Psoas muscle (tissue), 8 donors: ENCODE measurements around the gene RABEP1. TPM values are rescaled to one million over a fixed set of nuclear protein-coding genes. Genes with fewer than 3 reads are reported as not detected.
A peak's percentile ranks its signal among the peaks of the same experiment; 100 is the strongest.

Experiments used
- ATAC-seq, 4 donors: fragments of 200-7000 bp; cut with Tn5 transposase; one replicate each; pipeline ENCODE4 v1.9.1; 2020; ENCODE audit warnings: moderate library complexity in 3 of 4, mild to moderate bottlenecking in 2 of 4
- DNase-seq, 2 donors: peaks; one replicate each; pipeline ENCODE4 v3.0.0-alpha.2; 2020
- H3K27ac ChIP-seq: fragments of 200-600 bp; one replicate; pipeline ENCODE4 v1.8.0; 2022
- H3K27me3 ChIP-seq, 3 donors: fragments of 200-600 bp in 1 of 3; one replicate each; pipeline versions ENCODE4 v1.6.1 to v1.8.0; 2013 to 2022; ENCODE audit warnings: low read length in 2 of 3, mild to moderate bottlenecking in 2 of 3, moderate library complexity in 1 of 3; ENCODE audit not compliant: insufficient read depth in 3 of 3
- H3K36me3 ChIP-seq, 2 donors: fragments of 200-600 bp in 1 of 2; one replicate each; pipeline versions ENCODE4 v1.6.1 to v1.8.0; 2013 to 2022; ENCODE audit warnings: low read depth in 1 of 2, mild to moderate bottlenecking in 1 of 2, moderate library complexity in 1 of 2; ENCODE audit not compliant: insufficient read depth in 1 of 2
- H3K4me1 ChIP-seq: fragments of 200-600 bp; one replicate; pipeline ENCODE4 v1.8.0; 2022
- H3K4me3 ChIP-seq: fragments of 200-600 bp; one replicate; pipeline ENCODE4 v1.8.0; 2022; ENCODE audit warnings: mild to moderate bottlenecking
- H3K9me3 ChIP-seq: fragments of 200-600 bp; one replicate; pipeline ENCODE4 v1.8.0; 2022
- CTCF ChIP-seq: fragments of 200-600 bp; IDR thresholded peaks from one replicate; pipeline ENCODE4 v1.8.0; 2022; ENCODE audit warnings: antibody characterized with exemption
- WGBS, 3 donors: extraction: QIAGEN DNeasy Blood & Tissue Kit; methylation state at CpG; one replicate each; pipeline versions ENCODE4 v1.1.6 to v1.1.7; 2013; 5-methylcytosine and 5-hydroxymethylcytosine counted together
- intact Hi-C, 2 donors: fragments of 100-400 bp; cut with DNase I; formaldehyde crosslinking; loops; one replicate each; pipeline versions ENCODE4 v1.11.0 to v1.14.2; 2022
- polyA plus RNA-seq, 3 donors: library from polyadenylated mRNA; stranded (reverse); fragments of 200-250 nt; gene quantifications; one replicate each; pipeline ENCODE4 v1.2.3, GENCODE V29; 2013
- total RNA-seq, 4 donors: library from RNA; stranded (reverse); fragmentation: NEBNext Ultra II Directional in 2 of 4; extraction: Animal tissue kit (Norgen Biotek cat#: 25700) in 2 of 4; gene quantifications; one replicate each; pipeline versions ENCODE4 v1.2.1 to v1.2.4, GENCODE V29; 2021 to 2023
- donor health status: healthy with polysubstance abuse.
- donor health status: DM: no; HTN: no; CAD: no; lungs with moderate emphysema.
- donor health status: Bipolar disorder and iron deficiency.
- donor health status: healthy.
- donor health status: DM: yes; HTN: yes; CAD: no.
- donor health status: DM: no; HTN: no; CAD: no.
- donor health status: DM: no; HTN: no; CAD: no.
- donor health status: DM: yes; HTN: yes; CAD: no.

RABEP1 gene
- total and polyA plus RNA-seq, 7 donors = 33.4 to 106 (median 77.4) TPM

GRCh38 chr17:5419356-5419958 is 137.4 kb downstream of the RABEP1 start, which contains the start of gene NUP88:
TSS of gene NUP88 (minus strand) at chr17:5419662. CDS start at chr17:5419650, 12 bp downstream.
- WGBS, 3 donors = 0 to 1% (median 0%) methylated on average over 46 to 49 of the region's 49 CpGs
- Histone ChIP-seq H3K27ac (peak within 1 kb of the TSS; percentile 99), H3K27me3 (no peaks in the 10 kb centered on the region), H3K4me3 (peak within 1 kb of the TSS; percentile 88), H3K9me3 (no peaks in the 10 kb centered on the region), H3K4me1 (peaks cover 30% of the 10 kb centered on the region), H3K36me3 (peaks cover 11 to 67% of the 10 kb centered on the region in 2 donors)
- TF ChIP-seq CTCF = no peak
- intact Hi-C loops = no loop called here
- DNase-seq = peak; percentile 98 to 99
- ATAC-seq = peak; percentile 96 to 99 (median 97)

GRCh38 chr17:5419959-5420653 is 138.0 kb downstream of the RABEP1 start, which contains the start of gene RPAIN:
TSS of gene RPAIN (plus strand) at chr17:5420182. CDS start at chr17:5420211, 29 bp downstream.
- DNase-seq = peak; percentile 89 to 94
- H3K27me3 ChIP-seq = no peaks in the 10 kb centered on the region
- WGBS, 3 donors = 0% methylated on average over 41 of the region's 41 CpGs
- H3K27ac ChIP-seq = peak within 1 kb of the TSS; percentile 99
- peaks cover 28% of the 10 kb centered on the region for H3K4me1 ChIP-seq
- H3K9me3 ChIP-seq = no peaks in the 10 kb centered on the region
- peak; percentile 84 to 89 (median 86) for ATAC-seq
- peaks cover 11 to 67% of the 10 kb centered on the region in 2 donors for H3K36me3 ChIP-seq
- H3K4me3 ChIP-seq = peak within 1 kb of the TSS; percentile 88
- no peak for TF ChIP-seq CTCF
- intact Hi-C loops = no loop called here

GRCh38 chr17:5422505-5422904 is 140.4 kb downstream of the RABEP1 start:
- peaks cover 15% of the 10 kb centered on the region for H3K4me1 ChIP-seq
- DNase-seq (no peak), ATAC-seq (no peak)
- intact Hi-C loops = no loop called here
- TF ChIP-seq CTCF = no peak
- no peaks in the 10 kb centered on the region for H3K27me3 ChIP-seq
- H3K27ac ChIP-seq = no peak overlapping the region
- H3K9me3 ChIP-seq = no peaks in the 10 kb centered on the region
- 93 to 98% (median 95%) methylated on average over 2 of the region's 2 CpGs for WGBS, 3 donors
- no peak overlapping the region for H3K4me3 ChIP-seq
- peaks cover 11 to 67% of the 10 kb centered on the region in 2 donors for H3K36me3 ChIP-seq

GRCh38 chr17:5424909-5425308 is 142.8 kb downstream of the RABEP1 start:
- Histone ChIP-seq H3K36me3 (peaks cover 11 to 88% of the 10 kb centered on the region in 2 donors), H3K4me1 (peaks cover 7% of the 10 kb centered on the region), H3K4me3 (no peak overlapping the region), H3K9me3 (no peaks in the 10 kb centered on the region), H3K27ac (no peak overlapping the region), H3K27me3 (no peaks in the 10 kb centered on the region)
- DNase-seq (no peak), ATAC-seq (no peak)
- TF ChIP-seq CTCF = no peak
- intact Hi-C loops = no loop called here
- 92 to 96% (median 93%) methylated on average over 1 of the region's 1 CpG for WGBS, 3 donors
